Thoracic aorta (tissue), 2 donors: ENCODE results near the gene BEGAIN. TPM values are rescaled to one million over a fixed set of nuclear protein-coding genes. Genes with fewer than 3 reads are reported as not detected.

Experiments
- ATAC-seq: fragments of 150-250 bp; one replicate; pipeline ENCODE4 v1.8.0; 2017; ENCODE audit warnings: low read depth; ENCODE audit not compliant: insufficient number of reproducible peaks, low FRiP score
- DNase-seq: peaks from one replicate; pipeline ENCODE4 v3.0.0-alpha.2; 2020; ENCODE audit warnings: low spot score
- H3K27ac ChIP-seq, 2 donors: fragments of 200-600 bp; sonication (generic); 1 replicate in 1 of 2; 2 replicates in 1 of 2; pipeline ENCODE4 v1.5.1; 2016; ENCODE audit warnings: mild to moderate bottlenecking in 2 of 2, moderate library complexity in 2 of 2
- H3K27me3 ChIP-seq: fragments of 200-600 bp; sonication (generic); replicated peaks from 2 replicates; pipeline ENCODE4 v1.6.0; 2016; ENCODE audit warnings: mild to moderate bottlenecking; ENCODE audit not compliant: insufficient read depth
- H3K36me3 ChIP-seq: fragments of 200-600 bp; sonication (generic); one replicate; pipeline ENCODE4 v1.5.1; 2016
- H3K4me1 ChIP-seq, 2 donors: fragments of 200-600 bp; sonication (generic); 1 replicate in 1 of 2; 2 replicates in 1 of 2; pipeline versions ENCODE4 v1.5.1 to v1.6.0; 2016; ENCODE audit warnings: low read depth in 2 of 2, mild to moderate bottlenecking in 1 of 2; ENCODE audit not compliant: control insufficient read depth in 1 of 2
- H3K4me3 ChIP-seq: fragments of 200-600 bp; sonication (generic); 2 replicates; pipeline ENCODE4 v1.5.1; 2016; ENCODE audit warnings: mild to moderate bottlenecking
- H3K9me3 ChIP-seq: fragments of 200-600 bp; sonication (generic); 2 replicates; pipeline ENCODE4 v1.5.1; 2016
- total RNA-seq, 2 donors: library from RNA; depleted of rRNA; stranded (reverse); fragments of >200 nt; gene quantifications; one replicate each; pipeline versions ENCODE4 v1.1.0 to v1.2.3, GENCODE V29; 2016
- TF ChIP-seq, protein P1 (sequence below): fragments of 200-600 bp; sonication (generic); IDR thresholded peaks from one replicate; pipeline ENCODE4 v1.5.1; 2019; ENCODE audit warnings: antibody characterized with exemption

BEGAIN gene
- total RNA-seq, 2 donors from 2014 or later = 0.27 to 0.85 TPM

GRCh38 chr14:100616854-100617409, 29.7 kb upstream of the BEGAIN start:
- Histone ChIP-seq H3K36me3 (no peaks in the 10 kb centered on the region), H3K27ac (no peak overlapping the region), H3K9me3 (no peaks in the 10 kb centered on the region), H3K27me3 (no peaks in the 10 kb centered on the region), H3K4me1 (peaks cover 7 to 14% of the 10 kb centered on the region in 2 donors), H3K4me3 (no peak overlapping the region)
- TF ChIP-seq, protein P1, sequence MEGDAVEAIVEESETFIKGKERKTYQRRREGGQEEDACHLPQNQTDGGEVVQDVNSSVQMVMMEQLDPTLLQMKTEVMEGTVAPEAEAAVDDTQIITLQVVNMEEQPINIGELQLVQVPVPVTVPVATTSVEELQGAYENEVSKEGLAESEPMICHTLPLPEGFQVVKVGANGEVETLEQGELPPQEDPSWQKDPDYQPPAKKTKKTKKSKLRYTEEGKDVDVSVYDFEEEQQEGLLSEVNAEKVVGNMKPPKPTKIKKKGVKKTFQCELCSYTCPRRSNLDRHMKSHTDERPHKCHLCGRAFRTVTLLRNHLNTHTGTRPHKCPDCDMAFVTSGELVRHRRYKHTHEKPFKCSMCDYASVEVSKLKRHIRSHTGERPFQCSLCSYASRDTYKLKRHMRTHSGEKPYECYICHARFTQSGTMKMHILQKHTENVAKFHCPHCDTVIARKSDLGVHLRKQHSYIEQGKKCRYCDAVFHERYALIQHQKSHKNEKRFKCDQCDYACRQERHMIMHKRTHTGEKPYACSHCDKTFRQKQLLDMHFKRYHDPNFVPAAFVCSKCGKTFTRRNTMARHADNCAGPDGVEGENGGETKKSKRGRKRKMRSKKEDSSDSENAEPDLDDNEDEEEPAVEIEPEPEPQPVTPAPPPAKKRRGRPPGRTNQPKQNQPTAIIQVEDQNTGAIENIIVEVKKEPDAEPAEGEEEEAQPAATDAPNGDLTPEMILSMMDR = no peak
- DNase-seq (no peak), ATAC-seq (no peak)

DNA sequence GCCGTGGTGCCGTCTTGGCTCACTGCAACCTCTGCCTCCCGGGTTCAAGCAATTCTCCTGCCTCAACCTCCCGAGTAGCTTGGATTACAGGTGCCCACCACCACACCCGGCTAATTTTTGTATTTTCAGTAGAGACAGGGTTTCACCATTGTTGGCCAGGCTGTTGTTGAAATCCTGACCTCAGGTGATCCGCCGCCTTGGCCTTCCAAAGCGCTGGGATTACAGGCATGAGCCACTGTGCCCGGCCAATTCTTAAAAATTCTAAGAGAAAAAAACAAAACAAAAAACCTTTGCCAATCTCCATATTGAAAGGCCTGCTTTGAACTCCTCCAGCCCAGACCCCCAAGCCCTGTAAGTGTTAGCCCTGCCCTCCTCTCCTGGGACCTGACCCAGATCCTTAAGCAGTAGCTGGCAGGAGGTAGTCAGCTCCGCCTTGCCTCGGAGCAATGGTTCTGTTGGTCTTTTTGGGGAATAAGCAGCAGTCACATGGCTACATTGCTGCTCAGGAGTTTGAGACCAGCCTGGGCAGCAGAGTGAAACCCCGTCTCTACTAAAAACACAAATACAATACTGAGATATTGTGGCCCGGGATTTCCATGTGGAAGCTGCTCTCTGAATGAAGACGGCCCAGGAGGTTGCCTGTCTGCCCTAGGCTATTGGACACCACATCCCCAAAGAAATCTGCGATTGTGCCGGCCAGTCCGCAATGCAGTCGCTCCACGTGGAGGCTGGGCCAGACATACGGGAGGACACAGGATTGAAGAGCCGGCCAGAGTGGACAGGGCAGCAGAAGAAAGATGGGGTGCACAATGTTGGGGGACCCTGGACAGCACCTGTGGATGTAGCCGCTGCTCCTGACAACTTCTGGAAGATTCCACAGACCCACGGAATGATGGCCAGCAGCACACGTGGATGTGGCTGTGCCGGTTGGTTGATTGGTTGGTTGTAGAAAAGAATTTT, 28.8 kb upstream of the BEGAIN start:
- no peaks in the 10 kb centered on the region for H3K36me3 ChIP-seq
- ATAC-seq (no peak), DNase-seq (no peak)
- H3K27ac ChIP-seq = no peak overlapping the region
- H3K4me3 ChIP-seq = no peak overlapping the region
- TF ChIP-seq, protein P1 = no peak
- no peaks in the 10 kb centered on the region for H3K9me3 ChIP-seq
- no peaks in the 10 kb centered on the region for H3K27me3 ChIP-seq
- H3K4me1 ChIP-seq = peaks cover 7 to 14% of the 10 kb centered on the region in 2 donors

GRCh38 chr14:100614803-100615202, 27.6 kb upstream of the BEGAIN start:
- Histone ChIP-seq H3K4me1 (peaks cover 7 to 14% of the 10 kb centered on the region in 2 donors), H3K9me3 (no peaks in the 10 kb centered on the region), H3K27ac (no peak overlapping the region), H3K4me3 (no peak overlapping the region), H3K36me3 (no peaks in the 10 kb centered on the region), H3K27me3 (no peaks in the 10 kb centered on the region)
- TF ChIP-seq, protein P1 = no peak
- ATAC-seq = no peak
- DNase-seq = no peak

GRCh38 chr14:100612986-100613385, 25.8 kb upstream of the BEGAIN start:
- Histone ChIP-seq H3K27ac (no peak overlapping the region), H3K4me1 (peaks cover 1% of the 10 kb centered on the region in 2 donors), H3K27me3 (no peaks in the 10 kb centered on the region), H3K4me3 (no peak overlapping the region), H3K9me3 (no peaks in the 10 kb centered on the region), H3K36me3 (no peaks in the 10 kb centered on the region)
- no peak for DNase-seq
- TF ChIP-seq, protein P1 = no peak
- no peak for ATAC-seq

GRCh38 chr14:100611811-100612480, 24.7 kb upstream of the BEGAIN start:
- Histone ChIP-seq H3K36me3 (no peaks in the 10 kb centered on the region), H3K4me1 (no peaks in the 10 kb centered on the region), H3K9me3 (no peaks in the 10 kb centered on the region), H3K4me3 (no peak overlapping the region), H3K27ac (no peak overlapping the region), H3K27me3 (no peaks in the 10 kb centered on the region)
- no peak for ATAC-seq
- DNase-seq = no peak
- TF ChIP-seq, protein P1 = no peak
